Gastroesophageal sphincter (tissue), 3 donors: ENCODE measurements around the gene FERMT3.

ENCODE experiments used
- CTCF ChIP-seq, 4 experiments: fragments of 200-600 bp in 2 of 4; fragments of 450-650 bp in 2 of 4; sonication (generic) in 1 of 4; IDR thresholded peaks; one replicate each; pipeline ENCODE4 v1.5.1; 2017 to 2019; ENCODE audit warnings: antibody characterized with exemption in 4 of 4, mild to moderate bottlenecking in 2 of 4, moderate library complexity in 2 of 4
- POLR2A ChIP-seq, 2 donors: fragments of 450-650 bp; IDR thresholded peaks; one replicate each; pipeline ENCODE4 v1.6.1; 2017; ENCODE audit warnings: antibody characterized with exemption in 2 of 2, mild to moderate bottlenecking in 2 of 2, moderate library complexity in 1 of 2
- POLR2AphosphoS5 ChIP-seq: sonication (generic); formaldehyde crosslinking; IDR thresholded peaks from one replicate; pipeline ENCODE4 v1.6.1; 2017; ENCODE audit warnings: antibody characterized with exemption

- TF ChIP-seq POLR2A (IDR thresholded peaks at IDR 0.05), result no peak
- TF ChIP-seq CTCF (IDR thresholded peaks at IDR 0.05), result no peak
- TF ChIP-seq POLR2AphosphoS5, result no peak
These were observed 34.6 kb downstream of the FERMT3 start for GRCh38 chr11:64241241-64241490.
